GM18907 (cell line): ENCODE measurements around the gene R3HDML.

Source experiments
- ATAC-seq: cut with Tn5 transposase; IDR thresholded peaks from one replicate; pipeline ENCODE4 v1.9.1; 2021; ENCODE audit warnings: mild to moderate bottlenecking, moderate library complexity; ENCODE audit not compliant: unreplicated experiment

R3HDML gene

GRCh38 chr20:44398335-44398734, 61.5 kb downstream of the R3HDML start:
- no peak for ATAC-seq

- no peak for ATAC-seq
Observed at GRCh38 chr20:44399446-44399845, 62.6 kb downstream of the R3HDML start.

GRCh38 chr20:44400671-44400969, 63.8 kb downstream of the R3HDML start:
- no peak for ATAC-seq
